Measurements from ENCODE around the gene ASTN2.

The ASTN2 gene

DNA sequence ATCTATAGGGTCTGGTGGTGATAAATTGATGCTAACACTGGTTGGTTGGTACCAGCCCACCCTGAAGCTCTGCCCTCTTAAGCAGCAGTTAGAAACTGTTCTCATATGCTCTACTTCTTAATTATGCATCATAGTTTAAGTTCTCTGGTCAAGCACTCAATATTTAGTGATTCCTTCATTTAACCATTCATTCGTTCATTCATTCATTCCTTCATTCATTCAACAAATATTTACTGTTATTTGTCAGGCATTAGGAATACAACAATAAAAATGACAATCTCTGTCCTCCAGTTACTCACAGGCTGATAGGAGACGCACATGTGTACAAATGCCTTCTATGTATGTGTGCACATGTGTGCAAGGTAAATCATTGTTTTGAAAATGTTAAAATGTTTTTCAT, 673.1 kb downstream of the ASTN2 start:
- Histone ChIP-seq H4K20me1 (no peaks in the 10 kb centered on the region), H3K27me3 (no peaks in the 10 kb centered on the region), H3K27ac (no peak overlapping the region), H3K4me3 (no peak overlapping the region), H3K4me2 (no peak overlapping the region), H3K36me3 (no peaks in the 10 kb centered on the region), H3K4me1 (no peaks in the 10 kb centered on the region; a peak in 1 of 20 replicates), H3K9ac (no peak overlapping the region), H3K9me3 (replicated peaks in 1 of 11) (no peaks in the 10 kb centered on the region)
- TF ChIP-seq Cebpa-rat (IDR thresholded peaks at IDR 0.05): no peak

DNA sequence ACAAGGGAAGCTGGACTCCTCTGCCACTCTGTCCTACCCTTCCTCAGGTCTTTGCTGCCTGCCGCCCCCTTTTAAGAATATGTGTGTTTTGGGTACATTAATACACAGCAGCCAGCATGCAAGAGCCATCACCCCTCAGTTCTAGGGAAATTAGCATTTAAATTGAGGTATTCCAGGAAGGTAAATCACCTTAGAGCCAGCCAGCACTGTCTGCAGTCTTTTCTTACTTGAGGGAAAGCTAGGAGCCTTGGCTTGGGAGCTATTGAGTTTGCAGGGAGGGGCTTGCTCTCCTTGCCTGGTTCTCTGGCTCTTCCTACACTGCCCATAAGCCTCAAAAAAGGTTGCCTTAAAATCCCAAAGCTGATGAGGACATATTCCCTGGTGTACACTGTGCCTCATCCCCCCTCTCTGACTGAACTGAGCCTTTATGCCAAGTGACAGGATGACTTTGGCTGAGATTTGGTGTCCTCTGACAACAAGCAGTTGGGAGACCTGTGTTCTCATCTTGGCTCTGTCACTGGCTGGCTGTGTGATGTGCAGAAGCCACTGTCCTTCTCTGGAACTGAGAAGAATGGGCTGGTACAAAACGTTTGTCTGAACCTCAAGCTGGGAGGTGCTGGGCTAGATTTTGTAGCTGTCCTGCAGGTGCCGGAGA, 673.6 kb downstream of the ASTN2 start:
- Histone ChIP-seq H3K9ac (no peak overlapping the region), H3K4me1 (no peaks in the 10 kb centered on the region), H4K20me1 (no peaks in the 10 kb centered on the region), H3K4me3 (no peak overlapping the region), H3K4me2 (no peak overlapping the region), H3K27me3 (no peaks in the 10 kb centered on the region), H3K36me3 (no peaks in the 10 kb centered on the region), H3K9me3 (replicated peaks in 1 of 11) (no peaks in the 10 kb centered on the region), H3K27ac (no peak overlapping the region)
- TF ChIP-seq Cebpa-rat (IDR thresholded peaks at IDR 0.05): no peak

DNA sequence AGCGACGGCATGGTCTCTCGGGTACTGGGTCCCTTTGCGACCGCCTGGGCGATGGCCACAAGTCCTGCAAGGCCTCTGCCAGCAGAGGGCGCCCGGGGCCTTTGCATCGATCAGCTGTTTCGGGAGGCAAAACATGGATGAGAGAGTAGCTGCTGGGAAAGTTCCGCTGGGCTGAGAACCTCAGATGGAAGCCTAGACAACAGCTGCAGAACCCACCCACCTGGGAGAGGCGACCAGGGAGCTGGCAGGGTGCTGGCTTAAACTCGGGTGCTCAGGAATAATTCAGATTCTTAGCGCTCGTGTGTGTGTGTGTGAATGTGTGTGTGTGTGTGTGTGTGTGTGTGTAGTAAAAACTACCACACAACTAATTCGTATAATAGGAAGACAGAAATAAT, 677.7 kb downstream of the ASTN2 start:
- Histone ChIP-seq H4K20me1 (no peaks in the 10 kb centered on the region), H3K4me1 (0 out of 20 replicates have a peak, but pooled peaks cover 0 to 8% (median 0%) of the 10 kb centered on the region in 10 experiments), H3K4me3 (no peak overlapping the region), H3K9ac (no peak overlapping the region), H3K9me3 (replicated peaks in 1 of 11) (no peaks in the 10 kb centered on the region), H3K4me2 (no peak overlapping the region), H3K27me3 (no peaks in the 10 kb centered on the region), H3K27ac (no peak overlapping the region), H3K36me3 (no peaks in the 10 kb centered on the region)
- TF ChIP-seq Cebpa-rat (IDR thresholded peaks at IDR 0.05): no peak

DNA sequence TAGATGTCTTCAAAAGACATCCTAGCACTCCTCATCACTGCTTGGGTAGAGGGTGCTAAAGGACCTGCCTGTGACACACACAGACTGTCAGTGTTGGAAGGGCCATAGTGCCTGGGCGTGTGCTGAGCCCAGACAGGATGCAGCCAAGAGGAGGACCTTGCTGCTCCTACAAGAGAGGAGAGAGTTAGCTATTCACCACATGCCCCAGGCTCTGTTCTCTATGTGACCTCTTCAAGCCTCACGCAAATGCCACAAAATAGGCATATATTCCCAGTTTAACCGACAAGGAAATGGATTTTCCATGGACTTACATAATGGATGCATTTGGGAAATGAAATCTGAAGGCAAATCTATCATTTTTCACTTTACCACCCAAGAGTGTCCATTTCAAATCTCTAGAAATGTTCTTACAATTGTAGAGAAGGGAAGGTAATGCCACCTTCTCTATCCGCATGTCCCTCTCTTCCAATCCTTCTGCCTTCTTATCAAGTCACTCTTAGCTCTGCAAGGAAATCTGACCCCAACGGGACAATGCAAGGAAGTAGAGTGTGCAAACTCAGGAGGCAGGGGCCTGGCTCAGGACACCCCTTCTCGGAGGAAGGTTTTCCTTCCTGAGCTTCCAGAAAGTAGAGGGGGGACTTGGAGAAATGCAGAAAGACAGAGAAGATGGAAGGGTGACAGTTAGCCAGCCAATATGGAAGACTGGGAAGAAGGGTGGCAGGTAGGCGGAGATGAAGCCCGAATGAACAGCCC, 678.3 kb downstream of the ASTN2 start:
- no peak overlapping the region for H3K4me3 ChIP-seq
- no peak overlapping the region for H3K9ac ChIP-seq
- no peaks in the 10 kb centered on the region for H3K9me3 ChIP-seq (replicated peaks in 1 of 11)
- no peaks in the 10 kb centered on the region for H3K36me3 ChIP-seq
- no peaks in the 10 kb centered on the region for H4K20me1 ChIP-seq
- TF ChIP-seq Cebpa-rat (IDR thresholded peaks at IDR 0.05): no peak
- H3K4me1 ChIP-seq: 0 out of 20 replicates have a peak, but pooled peaks cover 0 to 8% (median 0%) of the 10 kb centered on the region in 10 experiments
- H3K4me2 ChIP-seq: no peak overlapping the region
- H3K27ac ChIP-seq: no peak overlapping the region
- no peaks in the 10 kb centered on the region for H3K27me3 ChIP-seq

DNA sequence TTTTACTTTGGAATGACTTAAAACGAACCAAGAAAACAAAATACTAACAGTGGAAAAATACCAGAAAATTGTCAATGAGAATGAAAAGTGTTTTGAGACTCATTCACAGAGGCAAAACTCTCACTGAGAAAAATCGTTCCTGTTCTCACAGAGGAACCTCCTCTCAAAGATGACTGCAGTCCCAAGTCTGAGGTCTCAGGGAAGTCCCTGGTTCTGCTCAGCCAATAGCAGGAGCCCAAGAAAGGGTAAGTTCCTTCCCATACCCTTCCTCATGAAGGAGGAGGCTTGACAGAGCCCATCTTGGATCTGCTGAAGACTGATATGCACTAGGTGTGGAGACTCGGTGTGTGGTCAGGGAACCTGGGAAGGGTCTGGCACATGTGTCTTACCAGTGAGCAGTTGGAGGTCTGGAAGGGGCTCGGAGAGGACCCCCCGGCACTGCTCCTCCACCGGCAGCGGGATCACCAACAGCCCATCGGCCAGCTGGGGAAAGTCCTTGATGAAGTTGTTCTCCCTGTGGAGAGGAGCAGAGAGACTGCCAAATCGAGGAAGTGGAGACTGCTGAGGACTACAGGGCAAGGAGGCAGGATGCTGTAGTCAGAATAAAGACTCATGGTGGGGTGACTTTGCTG, 681.7 kb downstream of the ASTN2 start:
- H3K36me3 ChIP-seq: no peaks in the 10 kb centered on the region
- H3K9me3 ChIP-seq (replicated peaks in 1 of 11): no peaks in the 10 kb centered on the region
- no peaks in the 10 kb centered on the region for H3K27me3 ChIP-seq
- no peak for TF ChIP-seq Cebpa-rat (IDR thresholded peaks at IDR 0.05)
- no peak overlapping the region for H3K9ac ChIP-seq
- no peaks in the 10 kb centered on the region for H4K20me1 ChIP-seq
- H3K4me3 ChIP-seq: no peak overlapping the region
- no peak overlapping the region for H3K4me2 ChIP-seq
- 0 out of 20 replicates have a peak, but pooled peaks cover 0 to 8% (median 0%) of the 10 kb centered on the region in 10 experiments for H3K4me1 ChIP-seq
- H3K27ac ChIP-seq: no peak overlapping the region

DNA sequence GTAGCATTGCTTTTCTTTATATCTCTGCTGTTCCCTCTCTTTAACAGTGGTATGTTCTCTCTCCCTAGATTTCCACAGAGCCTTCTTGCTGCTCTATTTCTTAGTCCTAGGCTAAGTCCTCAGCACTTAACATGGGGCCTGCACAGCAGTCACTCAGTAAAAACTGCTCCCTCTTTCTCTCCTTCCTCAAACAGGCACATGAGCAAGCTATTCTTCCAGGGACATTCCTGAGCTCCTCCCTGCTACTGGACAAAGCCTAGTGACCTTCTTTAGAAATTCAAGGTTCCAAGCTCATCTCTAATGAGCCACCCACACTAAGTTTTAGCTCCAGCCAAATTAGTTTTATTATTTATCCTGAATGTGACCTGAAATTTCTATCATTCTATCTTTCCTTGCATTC, 688.3 kb downstream of the ASTN2 start:
- Histone ChIP-seq H4K20me1 (no peaks in the 10 kb centered on the region; a peak in 1 of 22 replicates), H3K9ac (no peak overlapping the region), H3K36me3 (peaks cover 0 to 11% (median 0%) of the 10 kb centered on the region in 11 experiments; a peak in 3 of 22 replicates), H3K27me3 (no peaks in the 10 kb centered on the region), H3K4me2 (no peak overlapping the region), H3K4me3 (no peak overlapping the region), H3K4me1 (no peaks in the 10 kb centered on the region), H3K9me3 (replicated peaks in 1 of 11) (no peaks in the 10 kb centered on the region), H3K27ac (no peak overlapping the region)
- no peak for TF ChIP-seq Cebpa-rat (IDR thresholded peaks at IDR 0.05)

DNA sequence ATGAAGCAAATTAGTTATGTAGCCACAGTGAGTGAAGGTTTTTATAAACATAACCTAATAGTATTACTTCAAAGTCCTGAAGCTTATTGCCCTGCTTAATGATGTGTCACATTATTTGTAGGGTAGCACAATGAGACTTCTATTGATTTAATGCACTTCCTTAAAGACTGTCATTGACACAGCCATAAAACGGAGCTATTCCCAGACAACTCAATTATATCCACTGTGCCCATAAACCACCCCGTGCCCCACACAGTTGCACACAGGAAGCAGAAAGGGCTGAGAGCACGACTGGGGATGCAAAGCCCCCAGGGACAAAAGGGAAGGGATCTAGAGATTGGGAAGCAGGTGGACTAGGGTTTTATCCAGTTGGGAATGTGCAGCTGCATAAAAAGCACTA, 690.7 kb downstream of the ASTN2 start:
- no peaks in the 10 kb centered on the region for H3K27me3 ChIP-seq
- no peak for TF ChIP-seq Cebpa-rat (IDR thresholded peaks at IDR 0.05)
- no peak overlapping the region for H3K27ac ChIP-seq
- H4K20me1 ChIP-seq: no peaks in the 10 kb centered on the region; a peak in 1 of 22 replicates
- H3K4me2 ChIP-seq: no peak overlapping the region
- H3K4me1 ChIP-seq: peaks cover 0 to 6% (median 0%) of the 10 kb centered on the region in 10 experiments; a peak in 1 of 20 replicates
- no peak overlapping the region for H3K4me3 ChIP-seq
- H3K36me3 ChIP-seq: peaks cover 0 to 14% (median 0%) of the 10 kb centered on the region in 11 experiments; a peak in 3 of 22 replicates
- no peaks in the 10 kb centered on the region for H3K9me3 ChIP-seq (replicated peaks in 1 of 11)
- no peak overlapping the region for H3K9ac ChIP-seq

DNA sequence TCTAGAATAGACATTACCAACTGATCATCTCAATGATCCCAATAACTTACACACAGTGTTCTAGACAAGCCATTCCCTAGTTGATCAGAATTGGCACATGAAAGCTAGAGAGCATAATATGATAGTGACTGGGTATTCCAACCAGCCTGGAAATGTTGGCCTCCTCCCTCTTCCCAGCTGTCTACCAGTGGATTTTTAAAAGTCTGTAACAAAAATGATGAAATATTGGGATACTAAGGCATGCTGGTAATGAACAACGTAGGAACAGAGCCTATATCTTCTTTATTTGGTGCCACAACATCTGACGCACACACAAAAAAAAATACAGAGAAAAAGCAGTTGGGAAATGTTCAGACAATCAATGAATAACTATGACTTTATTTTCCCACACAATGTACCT, 692.9 kb downstream of the ASTN2 start:
- no peak overlapping the region for H3K4me3 ChIP-seq
- H3K27ac ChIP-seq: no peak overlapping the region
- 0 out of 22 replicates have a peak, but pooled peaks cover 0 to 3% (median 0%) of the 10 kb centered on the region in 11 experiments for H3K27me3 ChIP-seq
- no peaks in the 10 kb centered on the region for H3K9me3 ChIP-seq (replicated peaks in 1 of 11)
- no peak for TF ChIP-seq Cebpa-rat (IDR thresholded peaks at IDR 0.05)
- H3K4me2 ChIP-seq: no peak overlapping the region
- no peak overlapping the region for H3K9ac ChIP-seq
- H4K20me1 ChIP-seq: no peaks in the 10 kb centered on the region; a peak in 1 of 22 replicates
- H3K4me1 ChIP-seq: peaks cover 5 to 14% (median 7%) of the 10 kb centered on the region in 10 experiments; a peak in 18 of 20 replicates
- H3K36me3 ChIP-seq: peaks cover 0 to 25% (median 0%) of the 10 kb centered on the region in 11 experiments; a peak in 3 of 22 replicates

DNA sequence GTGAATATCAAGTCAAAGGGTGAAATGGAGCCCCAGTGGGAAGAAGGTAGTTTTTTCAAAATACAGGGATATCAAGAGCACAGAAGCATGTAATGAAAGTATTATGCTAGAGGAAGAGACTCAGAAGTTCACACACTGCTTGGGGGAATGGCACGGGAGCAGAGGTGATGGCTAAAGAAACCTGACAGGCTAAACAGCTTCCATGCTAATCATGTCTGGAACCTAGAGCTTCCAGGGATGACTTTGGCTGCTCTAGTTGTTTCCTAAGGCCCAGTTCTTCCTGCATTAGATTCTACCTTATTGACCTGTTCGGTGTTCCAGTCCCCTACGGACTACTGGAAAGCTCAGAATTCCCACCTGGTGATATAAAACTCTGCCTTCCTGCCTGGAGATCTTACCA, 693.4 kb downstream of the ASTN2 start:
- Histone ChIP-seq H3K4me2 (no peak overlapping the region), H3K4me1 (peaks cover 6 to 20% (median 12%) of the 10 kb centered on the region in 10 experiments; a peak in 18 of 20 replicates), H3K9ac (no peak overlapping the region), H3K27me3 (0 out of 22 replicates have a peak, but pooled peaks cover 0 to 3% (median 0%) of the 10 kb centered on the region in 11 experiments), H3K9me3 (replicated peaks in 1 of 11) (no peaks in the 10 kb centered on the region), H4K20me1 (no peaks in the 10 kb centered on the region), H3K27ac (no peak overlapping the region), H3K36me3 (peaks cover 0 to 25% (median 0%) of the 10 kb centered on the region in 11 experiments; a peak in 3 of 22 replicates), H3K4me3 (no peak overlapping the region)
- TF ChIP-seq Cebpa-rat (IDR thresholded peaks at IDR 0.05): no peak

All from BLaER1 treated with 17β-estradiol and CSF1 and Interleukin-3, amounts not matched to agents 10 nM and 100 nM (cell line).